K562 (cell line): ENCODE results near the gene FILIP1L. TPM values are rescaled to one million over a fixed set of nuclear protein-coding genes. Genes with fewer than 3 reads are reported as not detected.

ENCODE experiments used
- BDP1 ChIP-seq: IDR thresholded peaks from 3 replicates; pipeline ENCODE4 v1.6.1; 2011; ENCODE audit not compliant: insufficient read length, insufficient read depth
- CHD4 ChIP-seq: fragments of 200-600 bp; sonication (generic); IDR thresholded peaks from 3 replicates; pipeline ENCODE4 v1.6.1; 2012; ENCODE audit warnings: low read depth, mild to moderate bottlenecking, mixed read lengths, low read length, inconsistent platforms; ENCODE audit not compliant: insufficient read depth, insufficient replicate concordance, poor library complexity, severe bottlenecking
- CREB5 ChIP-seq: fragments of 250-450 bp; sonication (Bioruptor Pico); IDR thresholded peaks from 2 replicates; pipeline ENCODE4 v1.5.0; 2020; ENCODE audit warnings: mild to moderate bottlenecking
- ETV1 ChIP-seq: fragments of 450-650 bp; conservative IDR thresholded peaks from 2 replicates; pipeline ENCODE4 v1.6.1; 2016; ENCODE audit warnings: missing genetic modification characterization, control low read depth, low read depth, missing compliant biosample characterization
- FOXJ3 ChIP-seq: sonication (generic); formaldehyde crosslinking; IDR thresholded peaks from 2 replicates; pipeline ENCODE4 v1.4.0; 2020; ENCODE audit warnings: mild to moderate bottlenecking, missing genetic modification reagents
- GTF2F1 ChIP-seq: IDR thresholded peaks from 2 replicates; pipeline ENCODE4 v1.6.1; 2011; ENCODE audit warnings: low read depth, low read length, improper control_type of control experiment
- JUNB ChIP-seq: fragments of 450-650 bp; formaldehyde crosslinking; conservative IDR thresholded peaks from 2 replicates; pipeline ENCODE4 v1.4.0; 2020; ENCODE audit warnings: mild to moderate bottlenecking
- KDM1A ChIP-seq, 2 experiments: fragments of 450-650 bp; IDR thresholded peaks; 2 replicates each; pipeline ENCODE4 v1.6.1; 2016; ENCODE audit warnings: mild to moderate bottlenecking in 2 of 2
- MEIS2 ChIP-seq: fragments of 450-650 bp; IDR thresholded peaks from 2 replicates; pipeline ENCODE4 v1.6.1; 2014; ENCODE audit warnings: mild to moderate bottlenecking; ENCODE audit not compliant: partially characterized antibody
- MTA2 ChIP-seq: fragments of 450-650 bp; IDR thresholded peaks from 2 replicates; pipeline ENCODE4 v1.6.1; 2016; ENCODE audit warnings: low read depth
- NELFE ChIP-seq: IDR thresholded peaks from 2 replicates; pipeline ENCODE4 v1.6.1; 2011; ENCODE audit warnings: mild to moderate bottlenecking; ENCODE audit not compliant: insufficient read depth, insufficient read length
- POLR2B ChIP-seq: fragments of 450-650 bp; IDR thresholded peaks from 2 replicates; pipeline ENCODE4 v1.6.1; 2018; ENCODE audit warnings: low read depth; ENCODE audit not compliant: partially characterized antibody
- RBM39 ChIP-seq: fragments of 200-400 bp; formaldehyde crosslinking; optimal IDR thresholded peaks from 2 replicates; pipeline ENCODE3; 2018; ENCODE audit warnings: low read depth, low read length
- SAFB2 ChIP-seq: fragments of 200-400 bp; formaldehyde crosslinking; IDR thresholded peaks from 2 replicates; pipeline ENCODE4 v1.6.1; 2018; ENCODE audit warnings: borderline replicate concordance, low read length, low read depth, moderate library complexity; ENCODE audit not compliant: severe bottlenecking
- SLC30A9 ChIP-seq: fragments of 250-450 bp; sonication (Bioruptor Pico); IDR thresholded peaks from 2 replicates; pipeline ENCODE4 v1.8.0; 2022; ENCODE audit warnings: mild to moderate bottlenecking, moderate library complexity
- SNAPC5 ChIP-seq: fragments of 250-450 bp; sonication (Bioruptor Pico); IDR thresholded peaks from 2 replicates; pipeline ENCODE4 v1.8.0; 2021; ENCODE audit warnings: moderate library complexity, mild to moderate bottlenecking, inconsistent platforms
- SPI1 ChIP-seq: IDR thresholded peaks from 2 replicates; pipeline ENCODE4 v1.6.1; 2011; ENCODE audit warnings: low read depth, low read length, control low read depth, borderline replicate concordance
- STAT6 ChIP-seq: sonication (generic); formaldehyde crosslinking; IDR thresholded peaks from 2 replicates; pipeline ENCODE4 v1.8.1; 2023; ENCODE audit warnings: mild to moderate bottlenecking, missing genetic modification reagents
- TAF9B ChIP-seq: fragments of 450-650 bp; IDR thresholded peaks from 2 replicates; pipeline ENCODE4 v1.6.1; 2018; ENCODE audit warnings: mild to moderate bottlenecking; ENCODE audit not compliant: partially characterized antibody
- THRAP3 ChIP-seq: fragments of 450-650 bp; IDR thresholded peaks from 2 replicates; pipeline ENCODE4 v1.6.1; 2016; ENCODE audit warnings: mild to moderate bottlenecking, inconsistent platforms, borderline replicate concordance
- USF2 ChIP-seq: sonication (generic); formaldehyde crosslinking; IDR thresholded peaks from 2 replicates; pipeline ENCODE4 v1.5.0; 2020; ENCODE audit warnings: missing genetic modification reagents
- VEZF1 ChIP-seq: fragments of 200-800 bp; sonication (Bioruptor generic); IDR thresholded peaks from 2 replicates; pipeline ENCODE4 v1.6.1; 2017; ENCODE audit warnings: missing genetic modification characterization, missing compliant biosample characterization
- ZNF212 ChIP-seq: fragments of 450-650 bp; formaldehyde crosslinking; IDR thresholded peaks from 2 replicates; pipeline ENCODE4 v1.4.0; 2020; ENCODE audit warnings: mild to moderate bottlenecking
- ZNF76 ChIP-seq: fragments of 250-450 bp; sonication (Bioruptor Pico); IDR thresholded peaks from 2 replicates; pipeline ENCODE4 v1.4.0; 2020; ENCODE audit warnings: mild to moderate bottlenecking, moderate library complexity, borderline replicate concordance
- polyA plus RNA-seq, 8 experiments: library from polyadenylated mRNA; depleted of rRNA in 4 of 8; stranded (reverse) in 5 of 8; unstranded in 3 of 8; fragments of >200 nt; fragmentation: Nextera tagmentation in 2 of 8; fragmentation: Illumina TruSeq in 1 of 8; extraction: Ambion mirVana in 2 of 8; extraction: Trizol in 1 of 8; gene quantifications; 2 replicates each; pipeline versions ENCODE4 v1.2.1 to v1.2.3, GENCODE V29; 2011 to 2014; ENCODE audit warnings: inconsistent platforms in 1 of 8, missing spikeins in 1 of 8
- total RNA-seq, 7 experiments: library from RNA; depleted of rRNA in 6 of 7; stranded (reverse); fragments of >200 nt in 6 of 7; fragmentation: Illumina TruSeq in 2 of 7; extraction: Trizol in 2 of 7; gene quantifications; 2 replicates each; pipeline versions ENCODE4 v1.2.1 to v1.2.3, GENCODE V29; 2011 to 2021; ENCODE audit warnings: low replicate concordance in 1 of 7

Gene FILIP1L
- total and polyA plus RNA-seq, 9 of the 15 experiments (the other 6 are each of a cell fraction or from before 2014, with no cell fraction given), result 0.50 to 2.1 (median 1.1) TPM

- TF ChIP-seq FOXJ3 (CRISPR knock-in tag) (no peak), CHD4 (no peak), KDM1A (IDR thresholded peaks at IDR 0.05) (peak; percentile 65 to 77; a peak in 3 of 4 replicates), ZNF212 (CRISPR knock-in tag) (no peak), SAFB2 (no peak), CREB5 (no peak), ETV1 (no peak), RBM39 (no peak), BDP1 (no peak), GTF2F1 (no peak), SPI1 (peak; percentile 52; the same call in 1 of the 2 replicates), MEIS2 (peak; percentile 44), POLR2B (no peak), SLC30A9 (no peak), VEZF1 (CRISPR knock-in tag) (no peak), JUNB (CRISPR knock-in tag) (no peak), THRAP3 (no peak), MTA2 (peak; percentile 24; the same call in 1 of the 2 replicates), TAF9B (no peak), STAT6 (CRISPR knock-in tag) (no peak), ZNF76 (CRISPR knock-in tag) (no peak), USF2 (CRISPR knock-in tag) (no peak), NELFE (no peak), SNAPC5 (CRISPR knock-in tag) (no peak)
Observed at GRCh38 chr3:99931059-99931458, 183.2 kb downstream of the FILIP1L start (continued).
